ENCODE results near the gene EMILIN1.
A peak's percentile ranks its signal among the peaks of the same experiment; 100 is the strongest.
"Not testable (repeated sequence)": the region's sequence is repeated elsewhere in the genome, so short reads cannot be mapped to it uniquely, and the experiment has no call there.

Gene EMILIN1

GRCh38 chr2:27093430-27094352 lies 15.3 kb downstream of the EMILIN1 start:
- no peak for DNase-seq (ENCODE audit: low read depth in 2 of 2)

- no peak for DNase-seq (ENCODE audit: low read depth in 2 of 2)
Observed at GRCh38 chr2:27094353-27094984, 16.1 kb downstream of the EMILIN1 start.

GRCh38 chr2:27095427-27095744 lies 17.0 kb downstream of the EMILIN1 start:
- DNase-seq (ENCODE audit: low read depth in 2 of 2): no peak

GRCh38 chr2:27095745-27096651 lies 17.6 kb downstream of the EMILIN1 start:
- peak in 1 of 2 donors; percentile 20 for DNase-seq (ENCODE audit: low read depth in 2 of 2)

GRCh38 chr2:27096748-27097297 lies 18.4 kb downstream of the EMILIN1 start:
- DNase-seq (ENCODE audit: low read depth in 2 of 2): no peak

GRCh38 chr2:27097341-27097740 lies 18.9 kb downstream of the EMILIN1 start:
- DNase-seq (ENCODE audit: low read depth in 2 of 2): no peak

- DNase-seq (ENCODE audit: low read depth in 2 of 2): no peak
Observed at GRCh38 chr2:27099334-27099955, 21.0 kb downstream of the EMILIN1 start.

- DNase-seq (ENCODE audit: low read depth in 2 of 2): no peak
Observed at GRCh38 chr2:27100036-27100435, 21.6 kb downstream of the EMILIN1 start.

GRCh38 chr2:27102329-27102728 lies 23.9 kb downstream of the EMILIN1 start:
- no peak for DNase-seq (ENCODE audit: low read depth in 2 of 2)

GRCh38 chr2:27105981-27106380 lies 27.6 kb downstream of the EMILIN1 start:
- DNase-seq (ENCODE audit: low read depth in 2 of 2): no peak

GRCh38 chr2:27108221-27108620 lies 29.8 kb downstream of the EMILIN1 start:
- DNase-seq (ENCODE audit: low read depth in 2 of 2): no peak

GRCh38 chr2:27109083-27109482 lies 30.7 kb downstream of the EMILIN1 start:
- DNase-seq (ENCODE audit: low read depth in 2 of 2): no peak

GRCh38 chr2:27110603-27111352 lies 32.4 kb downstream of the EMILIN1 start:
- DNase-seq (ENCODE audit: low read depth in 2 of 2): not testable (repeated sequence)

- not testable (repeated sequence) for DNase-seq (ENCODE audit: low read depth in 2 of 2)
Observed at GRCh38 chr2:27111392-27112078, 33.1 kb downstream of the EMILIN1 start.

GRCh38 chr2:27115519-27115918 lies 37.1 kb downstream of the EMILIN1 start:
- no peak for DNase-seq (ENCODE audit: low read depth in 2 of 2)

GRCh38 chr2:27117995-27118524 lies 39.6 kb downstream of the EMILIN1 start:
- no peak for DNase-seq (ENCODE audit: low read depth in 2 of 2)

GRCh38 chr2:27118525-27119329 lies 40.3 kb downstream of the EMILIN1 start, which contains the start of gene CGREF1:
Gene CGREF1 (minus strand): TSS chr2:27119128. CDS start chr2:27104366, 14,762 bp downstream.
- DNase-seq (ENCODE audit: low read depth in 2 of 2): no peak

- DNase-seq (ENCODE audit: low read depth in 2 of 2): not testable (repeated sequence)
Observed at GRCh38 chr2:27119330-27119670, 40.9 kb downstream of the EMILIN1 start.

- no peak for DNase-seq (ENCODE audit: low read depth in 2 of 2)
Observed at GRCh38 chr2:27121906-27122305, 43.5 kb downstream of the EMILIN1 start.

Data from stimulated activated CD8-positive, alpha-beta memory T cell treated with anti-CD3 and anti-CD28 coated beads, Interleukin-2, amount 100 ng/mL, for 48 hours (primary cell).